ENCODE data around the gene ERP29.

DNA sequence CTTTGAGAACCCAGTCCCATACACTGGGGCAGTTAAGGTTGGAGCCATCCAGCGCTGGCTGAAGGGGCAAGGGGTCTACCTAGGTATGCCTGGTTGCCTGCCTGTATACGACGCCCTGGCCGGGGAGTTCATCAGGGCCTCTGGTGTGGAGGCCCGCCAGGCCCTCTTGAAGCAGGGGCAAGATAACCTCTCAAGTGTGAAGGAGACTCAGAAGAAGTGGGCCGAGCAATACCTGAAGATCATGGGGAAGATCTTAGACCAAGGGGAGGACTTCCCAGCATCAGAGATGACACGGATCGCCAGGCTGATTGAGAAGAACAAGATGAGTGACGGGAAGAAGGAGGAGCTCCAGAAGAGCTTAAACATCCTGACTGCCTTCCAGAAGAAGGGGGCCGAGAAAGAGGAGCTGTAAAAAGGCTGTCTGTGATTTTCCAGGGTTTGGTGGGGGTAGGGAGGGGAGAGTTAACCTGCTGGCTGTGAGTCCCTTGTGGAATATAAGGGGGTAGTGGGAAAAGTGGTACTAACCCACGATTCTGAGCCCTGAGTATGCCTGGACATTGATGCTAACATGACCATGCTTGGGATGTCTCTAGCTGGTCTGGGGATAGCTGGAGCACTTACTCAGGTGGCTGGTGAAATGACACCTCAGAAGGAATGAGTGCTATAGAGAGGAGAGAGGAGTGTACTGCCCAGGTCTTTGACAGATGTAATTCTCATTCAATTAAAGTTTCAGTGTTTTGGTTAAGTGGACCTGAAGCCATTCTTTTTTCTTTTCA lies 9.2 kb downstream of the ERP29 start:
- TF ChIP-seq POLR2A (IDR thresholded peaks at IDR 0.05) = no peak
- TF ChIP-seq, protein P1, sequence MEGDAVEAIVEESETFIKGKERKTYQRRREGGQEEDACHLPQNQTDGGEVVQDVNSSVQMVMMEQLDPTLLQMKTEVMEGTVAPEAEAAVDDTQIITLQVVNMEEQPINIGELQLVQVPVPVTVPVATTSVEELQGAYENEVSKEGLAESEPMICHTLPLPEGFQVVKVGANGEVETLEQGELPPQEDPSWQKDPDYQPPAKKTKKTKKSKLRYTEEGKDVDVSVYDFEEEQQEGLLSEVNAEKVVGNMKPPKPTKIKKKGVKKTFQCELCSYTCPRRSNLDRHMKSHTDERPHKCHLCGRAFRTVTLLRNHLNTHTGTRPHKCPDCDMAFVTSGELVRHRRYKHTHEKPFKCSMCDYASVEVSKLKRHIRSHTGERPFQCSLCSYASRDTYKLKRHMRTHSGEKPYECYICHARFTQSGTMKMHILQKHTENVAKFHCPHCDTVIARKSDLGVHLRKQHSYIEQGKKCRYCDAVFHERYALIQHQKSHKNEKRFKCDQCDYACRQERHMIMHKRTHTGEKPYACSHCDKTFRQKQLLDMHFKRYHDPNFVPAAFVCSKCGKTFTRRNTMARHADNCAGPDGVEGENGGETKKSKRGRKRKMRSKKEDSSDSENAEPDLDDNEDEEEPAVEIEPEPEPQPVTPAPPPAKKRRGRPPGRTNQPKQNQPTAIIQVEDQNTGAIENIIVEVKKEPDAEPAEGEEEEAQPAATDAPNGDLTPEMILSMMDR (IDR thresholded peaks at IDR 0.05) = no peak
